GM19328 (cell line): Measurements from ENCODE around the gene SYT4.
"Not testable (repeated sequence)": the region's sequence is repeated elsewhere in the genome, so short reads cannot be mapped to it uniquely, and the experiment has no call there.

Experiments used
- ATAC-seq: cut with Tn5 transposase; IDR thresholded peaks from one replicate; pipeline ENCODE4 v1.9.1; 2021; ENCODE audit warnings: mild to moderate bottlenecking, moderate library complexity; ENCODE audit not compliant: unreplicated experiment

SYT4 gene

GRCh38 chr18:43277164-43277600 is at the start of gene SYT4:
TSS of gene SYT4 (minus strand) at chr18:43277490. CDS start at chr18:43277281, 209 bp downstream.
- no peak for ATAC-seq

GRCh38 chr18:43322132-43322531 is 44.8 kb upstream of the SYT4 start:
- no peak for ATAC-seq

- ATAC-seq: no peak
Measured at GRCh38 chr18:43314941-43315340, 37.7 kb upstream of the SYT4 start.

GRCh38 chr18:43312891-43313290 is 35.6 kb upstream of the SYT4 start:
- no peak for ATAC-seq

GRCh38 chr18:43310239-43310638 is 32.9 kb upstream of the SYT4 start:
- ATAC-seq: no peak

GRCh38 chr18:43303376-43303775 is 26.1 kb upstream of the SYT4 start:
- no peak for ATAC-seq

- not testable (repeated sequence) for ATAC-seq
Measured at GRCh38 chr18:43286187-43286586, 8.9 kb upstream of the SYT4 start.

GRCh38 chr18:43283299-43283698 is 6.0 kb upstream of the SYT4 start:
- ATAC-seq: no peak

GRCh38 chr18:43279015-43279744 is 1.9 kb upstream of the SYT4 start:
- ATAC-seq: no peak

GRCh38 chr18:43278355-43278754 is 1.1 kb upstream of the SYT4 start:
- ATAC-seq: no peak

GRCh38 chr18:43276491-43276890 is 799 bp downstream of the SYT4 start:
- no peak for ATAC-seq

GRCh38 chr18:43275546-43275945 is 1.7 kb downstream of the SYT4 start:
- no peak for ATAC-seq

- ATAC-seq: no peak
Measured at GRCh38 chr18:43274526-43274925, 2.8 kb downstream of the SYT4 start.

- ATAC-seq: peak; percentile 66
Measured at GRCh38 chr18:43271593-43272432, 5.5 kb downstream of the SYT4 start.

GRCh38 chr18:43267818-43268217 is 9.5 kb downstream of the SYT4 start:
- no peak for ATAC-seq

GRCh38 chr18:43265465-43265864 is 11.8 kb downstream of the SYT4 start:
- no peak for ATAC-seq

- no peak for ATAC-seq
Measured at GRCh38 chr18:43248610-43249249, 28.6 kb downstream of the SYT4 start.

- no peak for ATAC-seq
Measured at GRCh38 chr18:43247944-43248343, 29.3 kb downstream of the SYT4 start.

GRCh38 chr18:43238429-43238828 is 38.9 kb downstream of the SYT4 start:
- no peak for ATAC-seq

GRCh38 chr18:43236921-43237320 is 40.4 kb downstream of the SYT4 start:
- ATAC-seq: no peak

GRCh38 chr18:43234889-43235288 is 42.4 kb downstream of the SYT4 start:
- ATAC-seq: no peak

- ATAC-seq: no peak
Measured at GRCh38 chr18:43222501-43222900, 54.8 kb downstream of the SYT4 start.
